Stimulated activated naive CD8-positive, alpha-beta T cell treated with anti-CD3 and anti-CD28 coated beads, Interleukin-15, Interleukin-2, amounts not matched to agents 100 U/mL and 50 U/mL, for 24 hours (primary cell): ENCODE data around the gene OLIG3.

ENCODE experiments used
- ATAC-seq: fragments of 150-1000 bp; cut with Tn5 transposase; one replicate; pipeline ENCODE4 v1.10.0; 2021
- DNase-seq: peaks from one replicate; pipeline ENCODE4 v3.0.0; 2021

OLIG3 gene

DNA sequence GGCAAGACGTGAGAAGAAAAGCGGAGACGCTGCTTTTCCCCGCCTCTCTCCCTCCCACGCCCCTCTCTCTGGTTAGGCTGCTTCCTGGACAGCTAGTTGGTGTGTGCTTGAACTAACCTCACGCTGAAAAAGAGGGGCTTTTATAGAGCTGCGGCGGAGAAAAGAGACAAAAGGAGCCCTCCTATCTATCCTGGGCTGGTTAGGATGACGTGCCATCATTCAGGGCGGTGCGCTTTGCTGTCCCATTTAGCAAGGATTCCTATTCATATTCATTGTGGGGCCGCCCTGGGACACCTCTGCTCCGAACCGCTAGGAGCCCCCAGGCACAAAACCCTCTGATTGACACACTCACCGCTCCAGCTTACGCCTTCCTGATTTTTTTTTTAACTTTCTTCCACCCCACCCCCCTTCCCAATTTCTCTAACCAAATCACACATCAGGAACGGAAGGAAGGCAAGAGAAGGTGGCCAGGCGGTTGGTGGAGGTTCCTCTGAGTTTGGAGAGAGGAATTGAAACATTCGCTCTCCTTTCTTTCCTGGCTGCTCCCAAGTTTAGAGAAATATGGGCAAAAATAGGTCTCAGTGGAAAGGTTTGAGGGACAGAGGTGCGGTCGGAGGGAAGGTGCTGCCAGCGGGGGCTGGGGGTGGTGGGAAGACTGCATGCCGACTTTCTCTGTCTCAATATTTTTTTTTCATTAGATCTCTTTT lies at the start of gene OLIG3:
Gene OLIG3 (minus strand): TSS at position 114 of the 707 bp plus-strand sequence. CDS start 224 bp downstream, outside the sequence.
- ATAC-seq (peak; percentile 44), DNase-seq (peak; percentile 48)

DNA sequence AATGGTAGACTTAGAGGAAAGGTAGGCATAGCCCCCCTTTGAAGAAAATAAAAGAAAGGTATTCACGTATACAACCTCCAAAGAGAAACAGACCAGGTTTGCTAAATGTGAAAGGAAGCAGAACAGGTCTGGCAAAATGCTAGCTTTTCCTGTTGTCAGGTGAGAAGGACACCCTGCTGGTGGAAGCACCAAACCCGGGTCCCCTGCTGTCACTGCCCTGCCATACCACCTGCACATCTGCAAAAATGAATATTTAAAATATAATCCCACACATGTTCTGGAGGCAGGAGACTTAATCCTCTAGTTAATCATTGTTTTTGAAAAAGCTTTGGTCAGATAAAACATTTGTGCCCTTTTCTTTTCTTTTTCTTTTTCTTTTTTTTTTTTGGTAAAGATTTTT lies 48.9 kb upstream of the OLIG3 start:
- no peak for DNase-seq
- ATAC-seq = no peak

DNA sequence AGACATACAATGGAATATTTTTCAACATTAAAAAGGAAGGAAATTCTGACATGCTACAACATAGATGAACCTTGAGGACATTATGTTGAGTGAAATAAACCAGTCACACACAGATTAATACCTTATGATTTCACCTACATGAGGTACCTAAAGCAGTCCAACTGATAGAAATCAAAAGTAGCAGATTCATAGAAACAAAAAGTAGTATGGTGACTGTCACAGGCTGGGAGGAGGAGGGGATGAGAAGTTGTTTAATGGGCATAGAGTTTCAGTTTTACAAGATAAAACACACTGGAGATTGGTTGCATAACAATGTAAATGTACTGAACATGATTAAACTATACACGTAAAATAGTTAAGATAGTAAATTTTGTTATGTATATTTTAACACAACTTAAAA lies 48.5 kb upstream of the OLIG3 start:
- no peak for ATAC-seq
- no peak for DNase-seq

DNA sequence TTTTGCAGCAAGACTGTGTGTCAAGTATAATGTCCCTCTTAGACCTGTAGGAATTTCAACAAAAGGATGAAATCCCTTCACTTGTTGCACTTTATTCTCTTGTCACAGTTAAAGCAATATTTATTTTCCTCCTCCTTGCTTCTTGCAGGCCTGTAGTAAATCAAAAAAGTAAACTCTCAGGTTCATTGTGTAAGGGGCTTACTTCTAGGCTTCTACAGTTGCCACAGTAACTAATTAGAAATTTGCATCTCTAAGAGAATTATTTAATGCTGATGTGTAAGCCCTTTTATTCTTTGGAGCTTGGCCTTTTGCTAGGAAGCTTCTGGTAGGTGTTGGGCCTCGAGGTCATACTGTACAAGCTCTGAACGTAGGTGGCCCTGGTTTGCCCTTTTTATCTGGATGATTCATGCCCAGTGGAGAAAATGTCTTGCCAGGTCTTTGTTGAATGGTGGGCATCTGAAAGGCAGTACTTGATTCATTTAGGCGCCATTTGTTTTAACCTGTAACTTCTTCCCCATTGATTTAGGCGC lies 47.4 kb upstream of the OLIG3 start:
- DNase-seq (no peak), ATAC-seq (peak; percentile 40)

DNA sequence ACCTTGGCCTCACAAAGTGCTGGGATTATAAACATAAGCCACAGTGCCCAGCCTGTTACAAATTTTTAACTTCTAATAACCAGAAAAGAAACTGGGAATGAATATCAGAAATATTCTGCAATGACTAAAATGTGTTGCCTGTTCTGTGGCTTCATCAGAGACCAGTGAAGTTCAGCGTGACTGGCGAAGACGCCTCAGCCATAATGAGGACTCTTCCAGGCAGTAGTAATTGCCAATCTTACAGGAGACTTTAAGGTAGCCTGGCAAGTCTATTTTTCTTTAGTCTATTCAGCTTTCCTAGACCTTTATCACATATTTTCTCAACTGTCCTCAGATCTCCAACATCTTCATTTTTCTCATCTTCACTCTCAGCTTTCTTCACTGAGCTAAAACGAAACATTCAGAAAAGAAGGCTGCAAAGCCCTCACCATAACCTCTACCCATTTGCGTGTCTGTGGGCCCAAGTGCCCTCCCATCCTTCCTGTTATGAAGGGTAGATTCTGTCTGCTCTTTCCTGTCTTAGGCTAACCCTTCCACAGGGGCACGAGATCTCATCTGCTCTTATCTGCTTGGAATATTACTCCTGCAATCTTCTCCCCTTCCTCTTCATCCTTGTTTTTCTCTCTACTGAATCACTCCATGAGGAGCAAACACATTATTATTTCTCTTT lies 42.0 kb upstream of the OLIG3 start:
- DNase-seq (no peak), ATAC-seq (peak; percentile 57)

DNA sequence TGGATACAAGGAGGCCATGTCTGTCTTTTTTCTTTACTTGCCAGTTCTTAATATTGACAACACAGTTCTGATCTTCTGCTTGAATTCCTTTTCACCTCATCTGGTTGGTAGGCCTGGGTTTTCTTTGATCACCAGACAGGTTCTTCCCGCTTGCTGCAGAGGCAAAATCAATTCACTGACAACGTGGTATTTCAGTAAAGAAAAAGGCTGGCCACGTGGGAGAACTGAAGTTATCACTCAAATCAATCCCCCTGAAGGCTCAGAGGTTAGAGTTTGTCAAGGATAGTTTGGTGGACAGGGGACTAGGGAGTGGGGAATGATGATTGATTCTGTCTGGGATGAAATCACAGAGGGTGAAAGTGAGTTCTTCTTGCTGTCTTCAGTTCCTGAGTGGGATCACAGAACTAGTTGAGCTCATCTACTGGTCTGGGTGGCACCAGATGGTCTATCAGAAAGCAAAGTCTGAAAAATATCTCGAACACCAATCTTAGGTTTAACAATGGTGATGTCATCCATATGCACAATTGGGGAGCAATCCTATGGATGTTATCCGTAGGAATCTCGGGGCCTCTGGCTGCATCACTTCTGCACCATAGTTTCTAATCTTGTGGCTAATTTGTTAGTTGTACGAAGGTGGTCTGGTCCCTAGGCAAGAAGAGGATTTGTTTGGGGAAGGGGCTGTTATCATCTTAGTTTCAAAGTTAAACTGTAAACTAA lies 37.3 kb upstream of the OLIG3 start:
- ATAC-seq (no peak), DNase-seq (no peak)

DNA sequence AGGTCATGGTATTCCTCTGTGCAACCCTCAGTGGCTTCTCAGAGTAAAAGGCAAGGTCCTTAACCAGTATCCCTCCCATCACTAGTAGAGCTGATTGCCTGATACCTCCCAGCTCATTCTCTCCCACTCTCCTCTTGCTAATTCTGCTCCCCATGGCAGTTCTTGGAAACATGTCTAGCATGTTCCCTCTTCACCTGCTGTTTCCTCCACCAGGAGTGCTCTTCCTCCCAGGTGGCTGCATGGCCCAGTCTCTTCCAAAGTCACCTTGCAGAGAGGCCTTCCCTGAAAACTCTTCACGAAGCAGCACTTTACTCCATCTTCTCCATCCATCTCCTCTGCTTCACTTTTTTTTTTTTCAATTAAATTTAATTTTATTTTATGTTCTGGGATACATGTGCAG lies 36.2 kb upstream of the OLIG3 start:
- DNase-seq (no peak), ATAC-seq (no peak)

DNA sequence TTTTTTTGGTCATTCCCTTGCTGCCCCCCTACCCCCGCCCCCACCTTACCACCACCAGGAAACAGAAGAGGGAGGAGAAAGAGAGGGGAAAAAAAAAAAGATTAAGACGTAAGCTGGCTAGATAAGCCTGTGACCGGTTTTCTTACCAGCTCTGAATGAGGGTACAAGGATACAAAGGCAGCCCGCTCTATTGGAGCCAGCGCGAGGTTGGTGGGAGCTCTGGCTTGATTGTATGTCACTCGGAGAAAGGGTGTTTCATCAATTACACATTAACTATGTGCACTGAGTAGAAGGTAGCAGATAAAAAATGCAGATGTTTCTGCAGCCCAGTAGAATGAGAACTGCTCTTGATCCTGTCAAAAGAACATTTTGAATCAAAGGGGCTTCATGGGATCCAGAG lies 28.6 kb upstream of the OLIG3 start:
- no peak for ATAC-seq

DNA sequence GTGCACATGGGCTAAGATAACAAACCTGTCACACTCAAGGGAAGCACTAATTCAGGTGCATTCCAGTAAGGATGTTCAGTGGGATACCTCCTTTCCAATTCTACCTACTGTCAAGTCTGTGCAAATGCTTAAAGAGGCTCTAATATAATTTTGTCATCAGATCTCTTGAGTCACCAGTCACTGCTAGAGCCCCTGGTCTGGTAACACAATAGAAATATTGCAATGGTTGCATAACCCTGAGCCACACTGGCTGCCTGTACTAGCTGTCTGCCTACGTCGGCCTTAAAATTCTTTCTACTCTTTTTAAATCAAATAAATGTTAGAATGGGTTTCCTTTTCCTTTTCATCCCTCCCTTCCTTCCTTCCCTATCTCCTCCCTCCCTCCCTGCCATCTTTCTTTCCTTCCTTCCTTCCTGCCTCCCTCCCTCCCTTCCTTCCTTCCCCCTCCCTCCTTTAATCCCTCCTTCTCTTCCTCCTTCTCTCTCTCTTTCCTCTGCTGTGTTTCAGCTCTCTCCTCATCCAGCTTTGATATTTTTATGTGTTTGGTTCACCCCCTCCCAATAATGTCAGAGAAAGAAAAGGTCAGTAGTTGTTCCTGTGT lies 28.1 kb upstream of the OLIG3 start:
- no peak for DNase-seq
- ATAC-seq = no peak

More for the DNA sequence above, 28.6 kb upstream of the OLIG3 start:
- DNase-seq = no peak

DNA sequence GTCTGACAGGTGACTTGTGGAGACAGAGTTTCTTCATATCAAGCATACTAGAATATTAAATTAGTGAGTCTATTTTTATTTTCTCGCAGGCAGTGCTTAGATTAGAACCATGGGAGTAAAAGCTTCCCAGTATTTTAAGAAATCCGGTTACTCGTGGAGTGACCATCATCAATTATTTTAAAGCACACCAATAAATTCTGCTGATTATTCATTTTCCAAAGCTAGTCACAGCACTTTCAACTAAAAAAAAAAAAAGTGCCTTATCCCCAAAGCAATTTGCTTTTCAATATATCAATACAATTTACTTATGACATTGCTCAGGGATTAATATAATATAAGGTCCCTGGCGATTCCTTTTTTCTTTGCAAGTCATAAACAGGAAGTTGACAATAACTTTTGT lies 26.3 kb upstream of the OLIG3 start:
- DNase-seq (no peak), ATAC-seq (no peak)

DNA sequence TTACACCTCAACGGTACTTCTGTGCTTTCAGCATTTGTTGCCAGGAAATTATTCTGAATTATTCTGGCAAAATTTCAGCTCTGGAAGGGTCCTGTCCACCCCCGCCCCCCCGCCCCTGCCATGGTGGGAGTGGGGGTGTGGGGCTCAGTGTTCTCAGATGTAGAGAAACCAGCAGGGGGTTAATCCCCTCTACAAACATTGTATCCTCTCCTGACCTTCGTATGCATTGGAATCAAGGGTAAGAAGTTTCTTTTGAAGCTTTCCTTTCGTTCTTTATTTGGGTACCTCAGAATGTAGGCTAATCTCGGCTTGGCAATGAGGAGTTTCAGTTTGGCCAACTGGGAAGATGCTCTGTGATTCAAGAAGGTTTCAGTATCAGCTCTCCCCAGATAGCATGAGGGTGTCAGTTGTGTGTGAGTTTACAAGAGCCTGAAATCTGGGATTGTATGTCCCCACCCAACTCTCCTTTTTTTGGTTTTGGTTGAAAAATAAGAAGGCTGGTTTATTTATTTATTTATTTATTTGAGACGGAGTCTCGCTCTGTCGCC lies 25.5 kb upstream of the OLIG3 start:
- no peak for ATAC-seq

DNA sequence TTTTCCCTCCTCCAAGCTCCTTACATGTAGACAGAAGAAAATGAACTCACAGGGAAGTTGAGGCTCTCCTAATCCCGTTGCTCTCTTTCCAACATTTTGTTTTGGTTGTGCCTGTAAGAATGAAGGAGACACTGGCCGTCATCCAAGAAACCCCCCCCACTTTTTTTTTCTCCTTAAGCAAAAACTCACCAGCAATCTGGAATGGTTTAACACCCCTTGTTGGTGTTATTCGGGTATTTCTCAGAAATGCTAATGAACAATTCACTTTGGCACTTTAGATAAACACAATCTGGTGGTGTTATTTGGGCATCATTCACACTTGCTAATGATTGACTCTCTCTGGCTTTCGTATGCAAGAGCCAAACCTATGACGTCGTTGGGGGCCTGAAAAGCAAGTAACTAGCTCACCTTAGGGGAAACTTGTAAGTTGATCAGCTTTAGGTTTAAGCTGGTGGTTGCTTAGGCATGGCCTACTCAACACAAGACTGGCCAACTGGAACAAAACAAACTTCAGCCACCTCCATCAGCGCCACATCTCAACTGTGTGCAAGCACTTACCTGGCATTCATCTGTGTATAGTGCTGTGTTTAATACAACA lies 24.3 kb upstream of the OLIG3 start:
- DNase-seq (no peak), ATAC-seq (no peak)

More for the DNA sequence above, 25.5 kb upstream of the OLIG3 start:
- no peak for DNase-seq

DNA sequence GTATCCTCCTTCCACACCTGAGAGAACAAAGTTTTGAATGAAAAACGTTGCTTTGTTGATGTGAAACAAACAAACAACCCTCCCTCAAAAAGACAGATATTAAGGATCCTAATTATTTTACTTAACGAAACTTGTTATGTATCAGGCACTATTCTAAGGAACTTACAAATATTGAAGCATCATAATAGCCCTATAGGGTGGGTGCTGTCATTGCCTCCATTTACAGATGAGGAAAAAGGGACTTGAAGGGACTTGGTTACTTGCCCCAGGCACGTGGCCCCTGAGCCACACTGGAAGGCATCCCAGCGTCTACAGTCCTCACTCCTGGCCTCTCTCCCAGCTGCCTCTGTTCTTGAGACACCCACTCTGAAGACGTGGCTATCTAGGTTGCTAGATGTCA lies 20.2 kb upstream of the OLIG3 start:
- ATAC-seq = no peak

DNA sequence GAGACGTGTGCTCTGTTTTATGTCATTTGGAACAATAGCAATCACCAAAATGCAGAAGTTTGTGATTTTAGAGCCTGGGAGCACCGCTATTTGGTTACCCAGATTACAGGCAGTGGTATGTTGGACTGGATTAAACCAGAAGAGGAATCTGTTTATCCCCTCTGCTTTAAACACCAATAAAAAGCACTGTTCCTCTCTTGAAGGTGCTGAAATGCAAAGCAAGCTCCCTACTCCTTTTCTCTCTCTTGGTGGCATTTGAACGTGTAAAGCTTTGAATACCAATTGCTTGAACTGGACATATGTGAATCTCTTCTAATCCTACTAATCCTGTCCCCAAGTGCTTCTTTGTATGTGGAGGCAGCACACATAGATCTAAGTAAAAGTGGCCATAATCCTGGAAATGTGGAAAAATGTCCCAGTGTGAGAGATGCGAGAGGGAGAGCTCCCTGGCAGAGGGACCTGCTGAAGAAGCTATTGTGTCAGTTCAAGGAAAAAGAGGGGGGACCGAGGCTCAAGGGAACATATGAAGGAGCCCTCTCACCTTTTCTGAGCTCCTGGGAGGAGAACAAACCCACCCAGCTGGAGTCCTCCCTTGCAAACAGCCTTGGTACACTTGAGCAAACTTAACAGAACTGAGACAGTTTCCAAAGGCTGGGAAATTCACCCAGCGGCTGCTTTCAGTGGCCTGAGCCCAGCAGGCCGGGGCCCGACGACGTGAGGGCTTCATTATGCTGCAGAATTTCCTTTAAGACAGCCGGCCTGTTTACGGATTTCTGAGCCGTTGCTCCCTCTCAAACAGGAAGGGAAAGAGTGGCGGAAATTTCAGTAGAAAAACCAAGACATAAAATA lies 18.8 kb upstream of the OLIG3 start:
- no peak for DNase-seq
- ATAC-seq = no peak

More for the DNA sequence above, 20.2 kb upstream of the OLIG3 start:
- DNase-seq = no peak

DNA sequence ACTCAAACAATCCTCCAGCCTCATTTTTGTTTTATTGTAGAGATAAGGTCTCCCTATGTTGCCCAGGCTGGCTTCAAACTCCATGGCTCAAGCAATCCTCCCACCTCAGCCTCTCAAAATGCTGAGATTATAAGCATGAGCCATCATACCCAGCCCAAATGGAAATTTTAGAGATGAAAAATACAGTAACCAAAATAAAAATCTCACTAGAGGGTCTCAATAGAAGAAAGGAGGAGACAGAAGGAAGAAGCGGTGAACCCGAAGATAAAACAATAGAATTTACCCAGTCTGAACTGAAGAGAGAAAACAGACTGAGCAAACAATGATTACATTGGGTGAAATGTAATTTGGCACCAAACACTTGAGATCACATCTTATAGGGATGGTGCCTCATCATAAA lies 16.7 kb upstream of the OLIG3 start:
- no peak for DNase-seq
- ATAC-seq = no peak

DNA sequence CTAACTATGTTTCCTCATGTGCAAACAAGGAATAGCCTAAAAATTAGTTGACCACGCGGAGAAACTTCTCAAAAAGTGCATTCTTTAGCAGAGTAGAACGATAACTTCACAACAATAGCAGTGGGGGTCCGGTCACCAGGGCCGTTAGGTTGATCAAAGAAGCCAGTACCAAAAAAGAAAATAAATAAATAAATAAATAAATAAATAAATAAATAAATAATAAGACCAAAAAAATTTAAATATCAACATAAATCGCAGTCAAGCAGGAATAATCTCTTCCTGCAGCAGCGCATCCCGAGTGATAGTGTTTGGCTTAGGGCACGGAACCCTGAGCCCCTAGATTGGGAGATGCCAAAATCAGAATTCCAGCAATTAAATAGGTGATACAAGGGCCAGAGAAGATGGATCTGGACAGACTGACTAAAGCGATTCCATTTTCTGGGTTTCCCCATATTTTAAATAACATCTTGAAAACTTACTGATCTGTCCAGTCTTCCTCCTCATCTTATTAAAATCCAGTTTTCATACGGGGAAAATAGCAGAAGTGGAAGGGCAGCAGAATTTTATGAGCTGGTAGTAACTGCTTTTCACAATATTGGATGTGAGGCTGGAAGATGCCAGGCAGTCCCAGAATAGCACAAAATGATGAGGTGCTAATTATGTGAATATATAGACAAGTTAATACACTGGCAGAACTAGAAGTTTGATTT lies 4.4 kb upstream of the OLIG3 start:
- ATAC-seq (no peak), DNase-seq (no peak)

DNA sequence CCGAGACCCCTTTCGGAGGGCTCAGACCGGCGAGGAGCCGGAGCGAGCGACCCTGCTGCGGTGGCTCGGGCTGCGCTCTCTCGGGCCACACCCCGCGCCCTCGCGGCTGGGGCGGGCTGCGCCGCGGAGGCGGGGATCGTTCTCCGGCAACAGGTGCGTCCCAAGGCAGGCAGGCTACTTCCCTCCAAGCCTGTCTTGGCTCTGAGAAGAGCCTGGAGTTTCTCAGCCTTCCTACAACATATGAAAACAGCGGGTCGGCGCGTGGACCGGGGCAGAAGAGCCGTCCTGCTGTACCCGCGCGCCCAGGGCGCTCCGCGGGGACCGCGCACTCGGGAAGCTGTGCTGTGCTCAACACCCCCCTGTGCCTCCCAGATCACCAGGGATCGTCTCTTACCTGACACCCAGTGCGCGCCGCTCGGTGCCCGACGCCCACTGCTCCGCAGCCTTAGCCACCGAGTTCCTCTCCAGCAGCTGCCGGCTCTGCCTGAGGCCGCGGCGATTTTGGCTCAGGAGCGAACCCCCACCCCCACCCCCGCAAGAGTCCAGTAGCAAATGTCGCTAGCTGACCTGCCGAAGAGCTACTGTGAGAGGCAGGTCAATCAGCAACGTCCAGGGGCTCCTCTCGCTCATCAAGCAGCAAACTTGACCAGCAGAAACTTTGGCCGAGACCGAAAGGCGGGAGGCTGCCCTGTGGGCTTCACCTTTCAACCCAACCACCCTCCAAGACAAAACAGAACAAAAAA lies 3.7 kb upstream of the OLIG3 start:
- no peak for ATAC-seq
- DNase-seq = no peak

DNA sequence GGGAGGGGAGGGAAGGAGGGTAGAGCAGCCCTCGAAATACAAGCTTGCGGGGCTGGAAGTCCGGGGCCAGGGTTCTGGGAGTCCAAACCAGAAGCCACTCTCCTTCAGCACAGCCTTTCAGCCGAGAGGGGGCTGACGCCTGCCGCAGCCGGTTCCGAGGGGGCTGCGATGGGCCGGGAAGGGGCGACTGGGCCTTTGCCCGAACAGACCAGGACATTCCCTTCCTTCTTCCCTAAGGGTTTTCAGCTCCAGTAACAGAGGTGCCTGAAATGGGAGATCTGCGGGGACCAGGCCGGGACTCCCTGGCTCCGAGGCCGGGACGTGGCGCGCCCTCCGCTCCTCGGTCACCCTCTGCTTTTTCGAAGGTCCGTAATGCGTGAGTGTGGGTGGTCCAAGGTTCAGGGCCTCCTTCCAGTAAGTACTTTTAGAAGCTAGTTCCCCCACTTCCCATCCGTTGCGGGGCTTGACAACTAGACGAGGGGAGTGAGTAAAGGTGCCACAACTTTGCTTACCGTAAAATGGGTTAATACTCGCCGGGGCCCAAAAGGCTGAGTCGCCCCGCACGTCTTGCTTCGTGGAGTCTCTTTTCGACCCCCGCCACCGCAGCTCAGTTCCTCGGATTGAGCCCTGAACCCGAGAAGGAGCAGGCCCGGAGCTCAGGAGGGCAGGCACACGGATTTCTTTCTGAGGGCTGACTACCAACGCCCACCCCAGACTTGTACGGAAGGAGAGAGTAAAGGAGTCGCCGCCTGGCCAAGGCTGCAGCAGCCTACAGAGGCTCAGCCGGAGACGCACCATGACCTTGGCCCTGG lies 2.9 kb upstream of the OLIG3 start:
- DNase-seq (no peak), ATAC-seq (peak; percentile 17)

DNA sequence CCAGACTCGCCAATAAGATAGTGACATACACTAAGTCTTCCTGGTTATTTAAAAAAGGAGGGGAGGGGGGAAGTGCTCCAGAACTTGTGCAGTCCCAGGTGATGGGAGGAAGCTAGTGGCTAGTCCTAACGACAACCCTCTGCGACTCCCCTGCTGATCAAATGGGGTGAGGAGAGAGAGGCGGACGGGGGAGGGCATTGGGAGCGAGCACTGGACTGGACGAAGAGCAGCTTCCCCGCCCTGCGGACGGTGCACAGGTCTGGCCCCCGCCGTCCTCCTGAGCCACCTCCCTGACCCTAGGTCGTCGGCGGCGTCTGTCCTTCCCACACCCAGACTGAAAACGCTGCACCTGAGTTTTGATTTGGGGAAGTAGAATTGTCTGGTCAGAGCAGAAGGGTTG lies 2.2 kb upstream of the OLIG3 start:
- DNase-seq (no peak), ATAC-seq (no peak)
